HG03060 (cell line): Measurements from ENCODE around the gene OMP.

Source experiments
- ATAC-seq: cut with Tn5 transposase; IDR thresholded peaks from one replicate; pipeline ENCODE4 v1.9.1; 2021; ENCODE audit warnings: low read depth, moderate number of reproducible peaks; ENCODE audit not compliant: unreplicated experiment

OMP gene

DNA sequence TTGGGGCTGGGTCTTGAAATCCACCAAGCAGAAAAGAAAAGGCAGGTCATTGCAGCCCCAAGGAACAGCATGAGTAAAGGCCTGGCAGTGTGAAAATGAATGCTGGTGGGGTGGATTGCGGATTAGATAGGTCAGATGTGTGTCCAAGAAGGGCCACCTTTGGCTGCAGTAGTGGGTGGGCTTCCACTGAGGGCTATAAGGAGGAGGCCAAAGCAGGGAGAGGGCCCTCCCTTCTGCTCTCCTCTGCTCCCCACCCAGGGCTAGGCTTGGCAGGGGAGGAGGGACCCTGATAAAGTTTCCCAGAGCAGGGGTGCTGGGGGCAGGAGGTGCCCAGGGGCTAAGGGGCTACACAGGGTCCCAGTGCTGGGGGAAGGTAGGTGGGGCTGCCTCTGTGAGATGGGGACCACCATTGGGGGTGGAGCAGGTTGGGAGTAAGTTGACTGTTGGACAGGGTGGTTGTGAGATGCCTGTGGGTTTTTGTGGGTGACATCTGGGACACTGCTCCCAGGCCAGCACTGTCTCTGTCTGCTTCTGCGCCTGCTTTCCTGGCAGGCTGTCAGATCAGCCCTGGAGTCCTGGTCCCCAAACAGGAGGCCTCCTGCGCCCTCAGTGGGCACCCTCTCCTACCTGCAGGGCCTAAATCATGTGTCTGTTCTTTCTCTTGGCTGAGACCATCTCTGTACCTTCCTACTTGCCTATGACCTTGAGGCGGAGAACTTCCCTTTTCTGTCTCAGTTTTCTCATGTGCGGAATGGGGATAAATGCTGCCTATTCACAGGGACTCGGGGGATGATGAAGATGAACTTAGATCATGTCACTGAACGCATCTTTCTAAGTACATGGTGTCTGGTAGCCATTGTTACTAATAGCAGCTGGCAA, 33.9 kb upstream of the OMP start:
- ATAC-seq = no peak

DNA sequence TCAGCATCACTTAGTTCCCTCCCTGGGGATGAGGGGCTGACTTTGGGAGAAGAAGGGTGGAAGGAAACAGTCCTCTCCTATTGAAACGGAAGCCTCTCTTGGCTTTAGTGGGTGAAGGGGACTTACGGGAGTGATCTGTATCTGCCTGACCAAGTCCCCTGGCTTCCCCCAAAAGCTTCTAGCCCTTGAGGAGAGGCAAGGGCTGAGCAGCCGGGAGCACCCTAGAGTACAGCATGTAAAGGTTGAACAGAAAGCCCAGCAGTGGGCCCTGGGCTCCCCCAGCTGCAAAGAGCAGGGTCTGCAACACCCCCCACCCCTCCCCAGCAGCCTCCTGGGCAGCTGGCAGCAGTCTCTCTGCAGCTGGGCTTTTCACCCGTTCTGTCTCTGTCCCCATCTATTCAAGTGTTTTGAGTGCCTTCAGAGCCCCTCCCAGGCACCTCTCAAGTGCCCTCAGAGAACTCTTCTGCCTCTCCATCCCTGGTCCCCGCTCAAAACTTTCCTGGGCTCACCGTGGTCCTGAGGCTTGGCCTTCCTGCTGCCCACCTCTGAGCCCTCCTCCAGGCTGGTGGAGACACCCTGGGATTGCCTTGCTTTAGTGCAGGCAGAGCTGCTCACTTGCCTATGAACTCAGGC, 33.2 kb upstream of the OMP start:
- ATAC-seq = no peak

DNA sequence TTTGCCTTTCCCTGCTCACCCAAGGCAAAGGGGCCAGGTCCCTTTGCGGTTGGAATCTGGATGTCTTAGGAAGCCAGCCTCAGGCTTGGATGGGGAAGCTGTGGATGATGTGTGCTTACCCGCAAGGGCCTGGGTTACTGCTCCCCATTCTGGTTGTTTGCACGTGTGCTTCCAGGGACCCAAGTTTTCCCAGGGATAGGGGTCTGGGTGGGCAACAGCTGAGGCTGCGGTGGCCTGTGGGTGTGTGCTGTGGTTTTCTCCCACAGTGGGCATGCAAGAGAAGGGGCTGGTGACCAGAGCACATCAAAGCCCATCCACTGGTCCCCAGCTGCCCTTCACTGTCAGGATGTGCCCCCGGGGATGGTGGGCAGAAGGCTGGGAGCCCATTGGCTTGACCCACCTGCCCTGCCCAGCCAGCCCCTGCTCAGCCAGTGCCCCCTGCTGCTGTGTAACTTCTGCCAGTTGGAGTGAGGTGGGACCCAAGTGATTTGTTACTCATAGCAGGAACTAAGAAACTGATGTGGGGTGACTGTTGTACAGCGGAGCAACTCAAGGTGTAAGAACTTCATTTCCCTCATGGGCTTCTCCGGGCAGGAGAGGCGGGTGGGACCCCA, 32.6 kb upstream of the OMP start:
- ATAC-seq = no peak

DNA sequence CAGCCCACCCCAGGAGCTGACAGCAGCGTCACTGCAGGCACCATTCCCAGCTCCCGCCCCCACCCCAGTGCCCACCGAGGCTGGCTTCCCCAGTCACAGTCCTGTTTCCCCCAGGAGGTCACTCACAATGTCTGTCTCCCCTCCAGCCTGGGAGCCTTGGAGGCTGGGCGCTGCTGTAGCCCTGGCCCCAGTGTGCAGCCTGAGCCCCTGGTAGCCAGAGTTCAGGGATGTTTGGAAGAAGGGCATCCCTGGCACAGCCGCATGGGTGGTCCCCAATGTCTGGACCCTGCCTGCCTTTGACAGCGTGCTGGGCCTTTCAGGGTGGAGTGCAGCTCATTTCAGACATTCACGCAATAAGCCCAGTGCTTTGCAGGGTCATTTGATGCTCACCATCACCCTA, 31.6 kb upstream of the OMP start:
- ATAC-seq = no peak

DNA sequence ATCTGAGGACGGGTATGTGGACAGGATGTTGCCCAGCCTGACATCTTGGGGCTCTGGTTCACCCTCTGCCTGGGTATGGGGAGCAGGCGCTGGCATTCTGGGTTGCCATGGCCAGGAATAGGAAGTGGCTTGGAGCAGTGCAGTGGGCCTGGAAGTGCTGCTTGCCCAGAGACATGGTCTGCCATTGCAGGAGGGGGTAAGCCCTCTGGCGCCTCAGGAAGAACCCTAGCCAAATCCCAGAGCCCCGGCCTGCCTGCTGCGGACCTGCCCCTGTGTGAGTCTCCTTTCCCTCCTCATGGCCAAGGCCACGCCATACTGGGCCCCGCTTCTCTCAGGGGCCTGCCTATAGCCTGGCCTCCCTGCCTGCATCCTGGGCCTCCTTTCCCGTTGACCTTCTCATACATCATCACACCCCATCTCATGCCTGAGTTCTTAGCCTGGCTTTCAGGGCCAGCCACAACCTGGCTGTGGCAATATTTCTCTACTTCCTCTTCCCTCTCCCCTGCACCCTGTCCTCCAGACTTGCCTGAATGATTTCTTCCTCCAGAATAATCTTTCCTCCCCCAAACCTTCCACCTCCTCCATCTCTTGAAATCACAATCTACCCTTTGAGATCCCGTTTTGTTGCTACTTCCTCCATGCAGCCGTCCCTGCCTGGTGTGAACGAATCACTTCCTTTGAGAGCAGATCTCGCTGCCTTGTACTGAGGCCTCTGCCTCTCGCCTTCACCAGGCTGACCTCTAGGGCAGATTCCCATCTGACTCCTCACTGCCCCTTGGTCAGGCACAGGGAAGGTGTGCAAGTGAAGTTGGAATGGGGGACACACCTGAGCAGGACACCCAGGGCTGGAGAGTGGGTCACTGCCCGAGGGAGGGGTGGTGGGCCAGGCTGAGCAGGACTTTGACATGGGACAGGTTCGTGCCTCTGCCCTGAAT, 30.7 kb upstream of the OMP start:
- ATAC-seq = no peak

DNA sequence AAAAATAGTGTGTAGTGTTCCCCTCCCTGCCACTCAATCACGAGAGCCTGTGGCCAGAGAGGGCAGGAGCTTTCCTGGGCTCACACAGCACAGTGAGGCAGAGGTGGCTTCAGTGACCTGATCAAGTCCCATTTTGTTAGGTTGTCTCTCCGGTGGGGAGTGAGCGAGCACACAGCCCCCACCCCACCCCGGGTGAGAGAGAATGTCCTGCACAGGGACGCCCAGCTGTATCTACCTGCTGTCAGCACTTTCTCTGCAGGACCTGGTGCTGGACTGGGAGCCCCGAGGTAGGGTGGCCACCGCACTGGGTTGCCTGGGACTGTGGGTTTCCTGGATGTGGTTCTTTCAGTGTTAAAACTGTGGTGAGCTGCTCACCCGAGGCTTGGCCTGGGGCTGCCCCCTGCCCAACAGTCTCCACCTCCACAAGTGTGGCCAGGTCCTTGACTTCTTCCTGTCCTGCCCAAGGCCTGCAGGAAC, 29.8 kb upstream of the OMP start:
- no peak for ATAC-seq

DNA sequence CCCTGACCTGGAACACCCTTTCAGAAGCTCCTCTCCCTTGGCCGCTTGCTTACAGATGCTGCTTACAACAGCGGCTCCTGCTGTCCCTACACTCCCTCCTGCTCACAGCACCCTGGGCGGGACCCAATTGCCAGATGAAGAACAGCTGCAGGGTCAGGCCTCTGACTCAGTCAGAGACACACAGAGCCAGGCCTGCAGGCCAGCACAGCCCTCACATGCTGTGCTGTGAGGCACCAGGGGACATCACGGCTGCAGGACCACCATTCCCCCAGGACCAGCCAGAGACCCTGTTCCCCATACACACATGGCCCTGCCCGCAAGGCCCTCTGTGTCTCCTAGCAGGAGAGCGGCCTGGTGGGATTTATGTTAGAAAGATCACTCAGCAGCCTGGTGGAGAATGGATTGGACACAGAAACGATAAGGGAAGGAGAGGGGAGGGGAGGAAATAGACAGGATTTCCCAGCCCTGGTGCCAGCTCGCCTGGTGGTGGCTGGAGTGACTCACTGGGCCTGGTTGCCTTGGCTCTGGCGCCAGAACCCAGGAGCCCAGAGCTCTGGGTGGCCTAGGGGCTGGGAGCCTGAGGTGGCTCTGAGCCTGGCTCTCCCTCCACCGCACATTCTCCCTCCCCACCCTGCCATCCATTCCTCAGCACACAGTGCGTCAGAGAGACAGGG, 29.2 kb upstream of the OMP start:
- ATAC-seq = no peak

DNA sequence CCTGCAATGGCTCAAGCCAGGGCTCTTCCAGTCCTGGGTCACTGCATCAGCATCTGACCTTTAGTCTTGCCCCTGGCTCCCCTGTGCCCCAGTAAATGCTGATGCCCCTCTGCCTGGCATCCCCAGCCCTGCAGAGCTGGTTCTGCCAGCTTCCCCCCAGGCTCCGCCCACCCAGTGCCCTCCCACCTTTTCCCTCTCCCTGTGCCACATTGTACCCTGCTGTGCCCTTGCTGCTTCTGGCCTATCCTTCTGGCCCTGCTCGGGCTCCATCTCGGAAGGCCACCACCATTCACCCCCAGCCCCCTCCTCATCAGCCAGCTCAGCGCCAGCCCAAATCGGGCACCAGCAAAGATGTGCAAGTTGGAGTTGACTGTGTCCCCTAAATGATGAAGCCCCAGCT, 28.4 kb upstream of the OMP start:
- ATAC-seq = no peak

DNA sequence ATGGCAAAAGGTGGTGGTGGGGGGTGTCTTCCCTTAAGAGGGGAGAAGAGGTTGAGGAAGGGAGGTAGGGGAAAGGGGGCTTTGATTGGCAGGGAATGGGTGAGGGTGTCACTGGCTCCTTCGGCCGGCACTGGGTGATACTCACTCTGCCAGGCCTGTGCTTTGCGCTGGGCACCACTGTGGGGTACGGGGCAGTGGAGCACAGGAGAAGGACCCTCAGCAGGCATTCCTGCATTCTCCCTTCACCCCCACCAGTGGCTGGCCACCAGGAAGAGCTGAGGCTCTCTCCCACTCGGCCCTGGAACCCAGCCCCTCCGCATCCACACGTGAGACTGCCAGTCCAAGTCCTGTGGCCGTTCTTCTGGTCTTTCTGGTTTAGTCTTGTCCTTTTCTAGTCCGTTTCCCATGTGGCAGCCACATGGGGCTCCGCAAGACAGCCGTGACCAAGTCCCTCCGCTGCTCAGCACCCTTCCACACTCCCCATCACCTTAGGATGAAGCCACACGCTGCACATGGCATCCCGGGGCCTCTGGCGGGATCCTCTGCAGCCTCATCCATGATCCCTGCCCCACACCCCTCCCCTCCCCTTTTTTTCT, 27.9 kb upstream of the OMP start:
- no peak for ATAC-seq

DNA sequence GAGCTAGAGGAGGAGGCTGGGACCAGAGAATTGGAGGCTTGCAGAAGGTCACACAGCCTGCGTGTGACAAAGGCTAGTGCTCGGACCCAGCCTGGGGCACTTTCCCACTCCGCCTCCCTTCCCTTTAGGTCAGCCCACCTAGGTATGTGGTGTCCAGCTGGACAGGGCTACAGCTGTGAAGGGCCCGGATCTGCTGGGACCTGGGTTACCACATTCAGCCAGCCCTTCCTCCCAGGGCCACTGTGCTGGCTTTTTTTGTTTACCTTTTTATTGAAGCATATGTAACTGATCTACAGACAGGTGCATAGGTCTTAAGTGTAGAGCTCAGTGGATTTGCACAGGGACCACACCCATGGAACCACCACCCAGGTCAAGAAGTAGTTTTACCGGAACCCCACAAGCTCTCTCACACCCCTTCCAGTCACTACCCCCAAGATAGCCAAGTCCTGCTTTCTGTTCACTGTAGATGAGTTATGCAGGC, 27.2 kb upstream of the OMP start:
- no peak for ATAC-seq

DNA sequence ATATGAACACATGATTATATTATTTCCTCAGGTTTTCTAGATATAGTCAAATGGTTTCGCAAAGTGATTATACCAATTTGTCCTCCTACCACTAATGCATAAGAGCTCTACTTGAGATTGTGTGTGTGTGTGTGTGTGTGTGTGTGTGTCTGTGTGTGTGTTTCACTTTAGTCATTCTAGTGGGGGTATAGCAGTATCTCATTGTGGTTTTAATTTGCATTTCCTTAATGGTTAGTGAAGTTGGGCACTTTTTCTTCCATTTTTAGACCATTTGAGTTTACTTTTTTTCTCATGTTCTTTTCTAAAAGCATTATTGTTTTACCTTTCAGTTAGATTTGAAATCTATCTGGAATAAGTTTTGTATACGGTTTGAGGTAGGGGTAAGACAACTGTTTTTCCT, 23.0 kb upstream of the OMP start:
- ATAC-seq = no peak

DNA sequence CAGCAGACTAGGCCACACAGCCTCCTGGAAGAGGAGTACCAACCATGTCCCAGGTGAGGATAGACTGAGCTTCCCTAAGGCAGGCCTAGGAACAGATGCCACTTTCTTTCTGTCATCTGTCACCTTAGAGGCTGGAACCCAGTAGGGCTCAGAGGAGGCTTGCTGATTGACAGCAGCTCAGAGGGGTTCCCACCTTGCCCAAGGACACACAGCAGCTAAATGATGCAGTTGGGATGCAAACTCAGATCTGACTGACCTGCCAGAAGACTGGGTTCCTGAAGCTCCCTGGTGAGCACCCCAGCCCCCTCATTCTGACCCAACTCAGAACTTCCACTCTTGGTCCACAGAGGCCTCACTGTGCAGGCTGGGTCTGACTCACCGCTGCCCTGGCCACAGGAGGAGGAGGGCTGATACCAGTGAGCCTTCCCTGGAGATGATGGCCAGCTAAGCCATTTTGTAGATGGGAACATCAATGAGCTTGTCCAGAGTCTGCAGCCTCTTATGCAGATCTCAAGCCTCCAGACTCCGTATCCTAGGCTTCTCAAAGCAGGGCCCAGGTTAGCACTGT, 21.9 kb upstream of the OMP start:
- ATAC-seq = no peak

DNA sequence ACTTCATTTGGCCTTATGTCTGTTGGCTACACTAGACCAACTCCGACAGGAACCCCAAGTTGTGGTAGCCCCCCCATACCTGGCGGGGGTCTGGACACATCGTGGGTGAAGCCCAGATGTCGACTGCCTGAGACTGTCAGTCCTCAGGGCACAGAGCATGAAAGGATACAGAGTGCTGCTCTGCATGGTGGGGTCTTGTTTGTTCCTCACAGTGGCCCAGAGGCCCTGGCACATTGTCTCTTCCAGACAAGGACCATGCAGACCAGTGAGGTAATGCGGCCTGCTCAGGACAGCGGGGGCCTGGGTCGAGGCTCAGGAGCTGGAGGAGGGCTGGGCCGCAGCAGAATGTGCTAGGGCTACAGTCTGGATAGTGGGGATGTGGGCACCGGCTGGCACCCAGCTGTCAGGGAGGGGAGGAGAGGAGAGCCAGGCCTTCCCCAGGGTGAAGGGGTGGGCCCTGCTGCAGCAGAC, 21.2 kb upstream of the OMP start:
- ATAC-seq = no peak

DNA sequence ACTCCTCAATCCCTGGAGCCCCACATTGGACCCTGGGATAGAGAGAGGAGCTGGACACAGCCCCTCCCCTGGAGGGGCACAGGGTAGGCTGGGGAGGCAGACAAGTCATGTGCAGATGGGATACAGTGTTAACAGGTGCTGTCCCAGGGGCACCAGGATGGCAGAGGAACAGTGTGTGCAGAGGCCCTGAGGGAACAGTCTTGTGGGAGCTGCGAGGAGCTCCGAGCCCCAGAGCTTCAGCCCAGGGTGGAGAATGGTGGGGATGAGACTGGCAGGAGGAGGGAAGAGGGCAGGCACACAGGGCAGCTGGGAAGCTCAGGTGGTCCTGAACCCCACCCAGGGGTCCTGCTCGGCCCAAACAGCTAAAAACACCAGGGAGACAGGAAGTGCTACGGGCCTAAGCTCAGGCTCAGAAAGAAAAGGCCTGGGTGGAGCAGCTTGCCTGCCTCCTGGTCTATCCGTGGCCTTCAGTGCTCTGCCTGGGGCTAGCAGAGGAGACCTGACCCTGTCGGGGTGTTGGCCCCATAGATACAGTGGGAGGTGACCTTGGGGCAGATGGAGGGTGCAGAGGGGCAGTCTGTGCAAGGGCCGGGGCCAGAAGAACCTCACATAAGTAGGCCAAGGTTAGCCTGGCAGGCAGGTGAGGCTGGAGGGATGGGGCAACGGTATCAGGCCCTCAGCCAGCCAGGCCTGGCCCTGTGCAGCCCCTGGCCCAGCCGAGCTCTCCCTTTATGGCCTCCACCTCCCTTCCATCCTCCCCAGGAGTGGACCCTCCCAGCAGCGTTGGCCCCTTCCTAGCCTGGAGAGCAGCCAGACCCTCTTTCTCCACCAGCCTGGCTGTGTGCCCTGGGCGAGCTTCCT, 20.4 kb upstream of the OMP start:
- ATAC-seq = no peak

DNA sequence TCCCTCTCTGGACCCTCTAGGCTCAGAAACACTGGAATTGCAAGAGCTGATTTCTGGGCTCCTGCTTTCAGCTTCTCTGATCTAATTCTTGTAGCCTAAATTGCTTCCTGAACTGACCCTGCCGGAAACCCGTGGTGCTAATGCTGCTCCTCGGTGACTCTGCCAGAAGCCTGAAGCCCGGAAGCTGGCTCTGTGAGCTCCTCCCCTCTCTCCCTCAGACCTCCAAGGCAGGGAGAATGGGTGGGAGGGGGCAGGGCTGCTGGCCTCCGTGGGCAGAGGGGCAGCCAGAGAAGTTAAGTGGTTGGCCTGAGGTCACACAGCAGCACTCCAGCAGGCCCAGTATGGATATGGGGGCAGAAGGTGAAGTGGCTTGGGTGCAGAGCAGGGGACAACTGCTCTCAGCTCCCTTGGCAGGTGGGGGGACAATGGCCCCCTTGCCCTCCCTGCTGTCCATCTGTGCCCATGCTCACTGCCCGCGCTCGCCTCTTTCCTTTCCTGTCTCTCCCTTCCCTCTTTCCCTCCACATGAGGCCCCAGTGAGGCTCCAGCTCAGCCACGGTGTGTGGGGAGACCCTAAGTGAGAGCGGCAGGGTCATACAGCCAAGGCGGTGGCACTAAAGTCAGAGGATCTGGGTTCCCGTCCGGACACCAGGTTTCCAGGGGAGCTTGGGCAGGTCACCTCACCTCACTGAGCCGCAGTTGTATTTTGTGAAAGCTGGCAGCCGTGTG, 19.6 kb upstream of the OMP start:
- no peak for ATAC-seq

DNA sequence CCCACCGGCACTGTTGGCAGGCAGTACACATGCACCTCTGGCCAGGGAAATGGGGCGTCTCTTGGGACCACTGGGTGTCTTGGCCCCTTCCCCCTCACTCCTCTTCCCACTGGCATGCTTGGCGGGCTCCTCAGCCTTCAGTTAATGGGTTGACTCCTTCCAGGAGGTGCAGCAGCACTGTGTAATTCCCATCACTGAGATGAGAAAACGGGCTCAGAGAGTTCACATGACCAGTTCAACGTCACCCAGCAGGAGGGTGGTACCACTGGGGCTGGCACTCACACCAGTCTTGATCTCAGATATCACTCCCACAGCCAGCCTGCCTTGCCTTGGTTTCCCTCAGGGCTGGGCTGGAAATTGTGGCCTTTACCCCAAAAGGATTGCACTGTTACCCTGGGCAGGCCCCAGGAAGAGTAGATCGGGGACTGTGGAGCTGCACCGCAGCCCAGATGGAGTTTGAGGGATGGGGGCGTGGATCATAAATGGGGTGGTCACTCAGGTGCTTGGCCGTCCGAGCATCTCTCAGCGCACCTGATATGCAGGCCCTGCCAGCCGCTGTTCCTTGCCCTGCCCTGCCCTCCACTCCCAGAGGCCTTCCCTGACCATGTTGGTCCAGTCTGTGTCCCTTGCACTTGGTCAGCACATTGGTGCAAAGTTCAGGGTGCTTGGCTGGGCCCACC, 18.9 kb upstream of the OMP start:
- ATAC-seq = no peak
